Measurements from ENCODE around the gene IFNK. TPM values are rescaled to one million over a fixed set of nuclear protein-coding genes. Genes with fewer than 3 reads are reported as not detected.

IFNK gene
- total RNA-seq, 1 experiment from 2014 or later = not detected

GRCh38 chr9:27496135-27496504 is 28.0 kb upstream of the IFNK start:
- H3K36me3 ChIP-seq (ENCODE audit: control insufficient read depth in 1 of 2, insufficient read depth in 2 of 2, low read length in 2 of 2) = no peaks in the 10 kb centered on the region
- no peak overlapping the region for H3K9ac ChIP-seq (ENCODE audit: low read length)
- intact Hi-C loops (cut with micrococcal nuclease) = no loop called here
- H2AFZ ChIP-seq (ENCODE audit: low read depth, low read length, poor library complexity, severe bottlenecking) = no peak overlapping the region
- H3K9me2 ChIP-seq (ENCODE audit: insufficient read depth) = no peaks in the 10 kb centered on the region
- ChIA-PET RAD21 (ENCODE audit: low non-redundant PET in 1 of 2, low total read pairs in 2 of 2, uncharacterized antibody in 2 of 2, unreplicated experiment in 2 of 2) (no interaction called here), CTCF (no interaction called here), POLR2A (no interaction called here)
- no peaks in the 10 kb centered on the region for H3K27me3 ChIP-seq (ENCODE audit: insufficient read depth, low read length)
- H3K9me3 ChIP-seq (ENCODE audit: control insufficient read depth in 1 of 2, insufficient read depth in 1 of 2, low read depth in 1 of 2, low read length in 2 of 2) = no peaks in the 10 kb centered on the region
- H3K79me2 ChIP-seq (ENCODE audit: insufficient read depth, low read length) = no peaks in the 10 kb centered on the region
- no peak overlapping the region for H3K4me2 ChIP-seq (ENCODE audit: low read length)
- no peak overlapping the region for H3K27ac ChIP-seq (ENCODE audit: low read depth, low read length)
- peaks cover 6 to 10% of the 10 kb centered on the region in 2 experiments; a peak in 3 of 4 replicates for H3K4me1 ChIP-seq (ENCODE audit: control insufficient read depth in 1 of 2, insufficient read depth in 2 of 2, low read length in 2 of 2)
- no peak overlapping the region for H3K4me3 ChIP-seq (replicated peaks in 1 of 2; ENCODE audit: low read depth in 1 of 2, low read length in 2 of 2)
- ATAC-seq = no peak
- no TSS peak for BruUV-seq (replicated peaks)
- TF ChIP-seq ZFX (IDR thresholded peaks at IDR 0.05) (no peak), MAX (IDR thresholded peaks at IDR 0.05) (no peak), REST (IDR thresholded peaks at IDR 0.05; ENCODE audit: low read depth) (no peak), POLR2AphosphoS5 (IDR thresholded peaks at IDR 0.05; ENCODE audit: low read depth, low read length) (no peak), ZNF274 (IDR thresholded peaks at IDR 0.05; ENCODE audit: low read depth, low read length) (no peak), SIN3A (IDR thresholded peaks at IDR 0.05; ENCODE audit: low read depth) (no peak), RAD21 (IDR thresholded peaks at IDR 0.05; ENCODE audit: low read depth) (no peak), EGR1 (IDR thresholded peaks at IDR 0.05; ENCODE audit: low read depth) (no peak), YY1 (IDR thresholded peaks at IDR 0.05; ENCODE audit: extremely low read depth, insufficient replicate concordance, low read depth, low read length) (no peak), FOSL1 (IDR thresholded peaks at IDR 0.05; ENCODE audit: low read depth) (no peak), ELF1 (IDR thresholded peaks at IDR 0.05; ENCODE audit: borderline replicate concordance, low read depth) (no peak)
- no peaks in the 10 kb centered on the region for H4K20me1 ChIP-seq (ENCODE audit: insufficient read depth)
- DNase-seq (ENCODE audit: low read depth, low spot score) = no peak
